CD14-positive monocyte (primary cell): ENCODE results near the gene GSTM3. TPM values are rescaled to one million over a fixed set of nuclear protein-coding genes. Genes with fewer than 3 reads are reported as not detected.

Experiments used
- DNase-seq, 3 donors: peaks; one replicate each; pipeline ENCODE4 v3.0.0-alpha.2; 2011 to 2022
- H2AFZ ChIP-seq: 2 replicates; pipeline ENCODE4 v1.6.0; 2012; ENCODE audit warnings: mild to moderate bottlenecking, low read depth, low read length, inconsistent platforms; ENCODE audit not compliant: insufficient read depth, poor library complexity, severe bottlenecking
- H3K27ac ChIP-seq, 2 donors: 1 replicate in 1 of 2; 2 replicates in 1 of 2; pipeline ENCODE4 v1.5.1; 2012 to 2013; ENCODE audit warnings: low read length in 2 of 2, control low read depth in 1 of 2, inconsistent platforms in 1 of 2, low read depth in 1 of 2, mild to moderate bottlenecking in 1 of 2
- H3K27me3 ChIP-seq, 2 donors: one replicate each; pipeline versions ENCODE4 v1.6.0 to v1.6.1; 2011 to 2013; ENCODE audit warnings: low read length in 2 of 2; ENCODE audit not compliant: control insufficient read depth in 2 of 2, insufficient read depth in 2 of 2
- H3K36me3 ChIP-seq, 2 donors: replicated peaks in 1 of 2; 1 replicate in 1 of 2; 2 replicates in 1 of 2; pipeline versions ENCODE4 v1.5.1 to v1.6.1; 2012 to 2013; ENCODE audit warnings: low read length in 2 of 2, control low read depth in 1 of 2, inconsistent platforms in 1 of 2, mild to moderate bottlenecking in 1 of 2; ENCODE audit not compliant: insufficient read depth in 2 of 2, control insufficient read depth in 1 of 2
- H3K4me1 ChIP-seq, 2 donors: 1 replicate in 1 of 2; 2 replicates in 1 of 2; pipeline versions ENCODE4 v1.5.1 to v1.6.1; 2012 to 2013; ENCODE audit warnings: low read length in 2 of 2, control low read depth in 1 of 2, inconsistent platforms in 1 of 2, mild to moderate bottlenecking in 1 of 2, moderate library complexity in 1 of 2; ENCODE audit not compliant: insufficient read depth in 2 of 2, control insufficient read depth in 1 of 2
- H3K4me2 ChIP-seq: replicated peaks from 2 replicates; pipeline ENCODE3; 2012; ENCODE audit warnings: low read length, moderate library complexity, mild to moderate bottlenecking; ENCODE audit not compliant: poor library complexity, severe bottlenecking; ENCODE audit errors: extremely low read depth
- H3K4me3 ChIP-seq, 3 experiments: fragments of 200-600 bp in 1 of 3; sonication (generic) in 1 of 3; replicated peaks in 1 of 3; 1 replicate in 2 of 3; 2 replicates in 1 of 3; pipeline ENCODE4 v1.5.1; 2011 to 2013; ENCODE audit warnings: low read length in 3 of 3, mild to moderate bottlenecking in 3 of 3, control low read depth in 2 of 3, low read depth in 2 of 3, inconsistent platforms in 1 of 3, moderate library complexity in 1 of 3
- H3K79me2 ChIP-seq: 2 replicates; pipeline ENCODE4 v1.6.0; 2012; ENCODE audit warnings: mild to moderate bottlenecking, control low read depth, inconsistent platforms, low read length, moderate library complexity; ENCODE audit not compliant: insufficient read depth
- H3K9ac ChIP-seq: 2 replicates; pipeline ENCODE4 v1.6.0; 2017; ENCODE audit warnings: low read length, mild to moderate bottlenecking; ENCODE audit not compliant: insufficient read depth, poor library complexity, severe bottlenecking
- H3K9me3 ChIP-seq, 2 donors: replicated peaks in 1 of 2; 1 replicate in 1 of 2; 2 replicates in 1 of 2; pipeline versions ENCODE4 v1.5.1 to v1.6.1; 2012 to 2013; ENCODE audit warnings: low read length in 2 of 2, control low read depth in 1 of 2; ENCODE audit not compliant: control insufficient read depth in 1 of 2, insufficient read depth in 1 of 2
- H4K20me1 ChIP-seq: 2 replicates; pipeline ENCODE4 v1.6.0; 2012; ENCODE audit warnings: mild to moderate bottlenecking, low read length, control low read depth, moderate library complexity; ENCODE audit not compliant: insufficient read depth
- H3K27ac Mint-ChIP-seq, 7 donors: one replicate each; pipeline ENCODE4 v1.8.0; 2020; ENCODE audit warnings: mild to moderate bottlenecking in 7 of 7, mixed read lengths in 7 of 7, moderate library complexity in 6 of 7, inconsistent platforms in 2 of 7
- H3K27me3 Mint-ChIP-seq, 3 donors: one replicate each; pipeline ENCODE4 v1.8.0; 2021 to 2022; ENCODE audit warnings: low read depth in 3 of 3, mild to moderate bottlenecking in 3 of 3, mixed read lengths in 3 of 3, moderate library complexity in 3 of 3, inconsistent platforms in 1 of 3
- H3K36me3 Mint-ChIP-seq, 2 donors: one replicate each; pipeline ENCODE4 v1.8.0; 2020; ENCODE audit warnings: mixed read lengths in 2 of 2, inconsistent platforms in 1 of 2, mild to moderate bottlenecking in 1 of 2
- H3K4me1 Mint-ChIP-seq: one replicate; pipeline ENCODE4 v1.8.0; 2020; ENCODE audit warnings: mild to moderate bottlenecking, mixed read lengths
- H3K4me3 Mint-ChIP-seq, 2 donors: one replicate each; pipeline ENCODE4 v1.8.0; 2020; ENCODE audit warnings: mild to moderate bottlenecking in 2 of 2, mixed read lengths in 2 of 2, moderate library complexity in 1 of 2
- H3K9me3 Mint-ChIP-seq, 7 donors: one replicate each; pipeline ENCODE4 v1.8.0; 2020 to 2022; ENCODE audit warnings: mixed read lengths in 7 of 7, mild to moderate bottlenecking in 6 of 7, moderate library complexity in 6 of 7, inconsistent platforms in 2 of 7
- WGBS: methylation state at CpG from one replicate; pipeline ENCODE4 v1.1.5; 2013; ENCODE audit warnings: missing lambda C conversion rate; ENCODE audit not compliant: insufficient coverage; 5-methylcytosine and 5-hydroxymethylcytosine counted together
- intact Hi-C, 2 donors: fragments of 100-400 bp; cut with micrococcal nuclease; formaldehyde crosslinking; loops; one replicate each; pipeline versions ENCODE4 v1.15.0 to v1.15.1; 2023
- polyA plus RNA-seq, 3 donors: library from polyadenylated mRNA; depleted of rRNA in 1 of 3; unstranded in 2 of 3; stranded (reverse) in 1 of 3; fragments of 300-500 nt in 2 of 3; fragments of >200 nt in 1 of 3; fragmentation: Illumina TruSeq in 2 of 3; gene quantifications; 1 replicate in 2 of 3; 2 replicates in 1 of 3; pipeline ENCODE4 v1.2.3, GENCODE V29; 2012 to 2021
- TF ChIP-seq, protein P1 (sequence below): fragments of 200-600 bp; IDR thresholded peaks from one replicate; pipeline ENCODE4 v1.8.0; 2022; ENCODE audit warnings: antibody characterized with exemption, mild to moderate bottlenecking

Gene GSTM3
- polyA plus RNA-seq, 3 donors = 0.69 to 3.2 (median 2.8) TPM

DNA sequence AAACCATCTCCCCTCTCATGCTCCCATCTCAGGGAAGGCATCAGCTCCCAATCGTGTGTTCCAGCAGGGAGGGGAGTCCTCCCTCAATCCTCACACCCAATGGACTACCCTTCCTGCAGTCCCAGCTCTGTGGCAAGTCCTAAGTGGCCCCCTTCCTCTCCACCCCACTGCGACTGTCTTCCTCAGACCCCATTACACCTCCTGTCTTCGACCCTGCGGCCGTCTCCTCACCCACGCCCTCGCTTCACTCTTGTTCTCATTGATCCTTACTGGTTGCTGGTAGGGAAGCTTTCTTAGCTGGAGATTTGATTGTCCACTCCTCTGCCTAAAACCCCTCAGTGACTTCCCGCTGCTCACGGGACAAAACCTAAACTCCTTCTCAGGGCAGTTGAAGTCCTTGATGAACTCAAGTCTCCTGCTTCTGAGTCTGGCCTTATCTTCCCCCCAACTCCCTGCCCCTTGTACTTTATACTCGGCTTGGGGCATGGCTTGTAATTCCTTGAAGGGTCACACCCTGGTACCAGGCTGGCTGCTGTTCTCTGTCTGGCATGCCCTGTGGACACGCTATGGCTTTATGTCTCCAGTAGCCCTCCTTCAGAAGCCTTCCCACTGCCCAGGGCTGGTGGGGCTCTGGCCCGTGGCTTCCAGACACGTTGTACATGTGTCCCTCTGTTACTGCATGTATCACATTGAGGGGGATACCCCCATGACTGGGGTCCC lies 25.2 kb upstream of the GSTM3 start:
- H3K9ac ChIP-seq = no peak overlapping the region
- Mint-ChIP-seq H3K4me1 (peaks cover 23% of the 10 kb centered on the region), H3K27ac (no peak overlapping the region), H3K27me3 (peaks cover 0 to 13% (median 1%) of the 10 kb centered on the region in 3 donors), H3K36me3 (no peaks in the 10 kb centered on the region), H3K9me3 (no peaks in the 10 kb centered on the region), H3K4me3 (no peak overlapping the region)
- no peaks in the 10 kb centered on the region for H3K9me3 ChIP-seq
- H3K4me3 ChIP-seq = no peak overlapping the region
- no peaks in the 10 kb centered on the region for H3K79me2 ChIP-seq
- H3K27ac ChIP-seq = no peak overlapping the region
- H3K4me2 ChIP-seq = no peak overlapping the region
- 83% methylated on average over 5 of the region's 13 CpGs for WGBS
- TF ChIP-seq, protein P1, sequence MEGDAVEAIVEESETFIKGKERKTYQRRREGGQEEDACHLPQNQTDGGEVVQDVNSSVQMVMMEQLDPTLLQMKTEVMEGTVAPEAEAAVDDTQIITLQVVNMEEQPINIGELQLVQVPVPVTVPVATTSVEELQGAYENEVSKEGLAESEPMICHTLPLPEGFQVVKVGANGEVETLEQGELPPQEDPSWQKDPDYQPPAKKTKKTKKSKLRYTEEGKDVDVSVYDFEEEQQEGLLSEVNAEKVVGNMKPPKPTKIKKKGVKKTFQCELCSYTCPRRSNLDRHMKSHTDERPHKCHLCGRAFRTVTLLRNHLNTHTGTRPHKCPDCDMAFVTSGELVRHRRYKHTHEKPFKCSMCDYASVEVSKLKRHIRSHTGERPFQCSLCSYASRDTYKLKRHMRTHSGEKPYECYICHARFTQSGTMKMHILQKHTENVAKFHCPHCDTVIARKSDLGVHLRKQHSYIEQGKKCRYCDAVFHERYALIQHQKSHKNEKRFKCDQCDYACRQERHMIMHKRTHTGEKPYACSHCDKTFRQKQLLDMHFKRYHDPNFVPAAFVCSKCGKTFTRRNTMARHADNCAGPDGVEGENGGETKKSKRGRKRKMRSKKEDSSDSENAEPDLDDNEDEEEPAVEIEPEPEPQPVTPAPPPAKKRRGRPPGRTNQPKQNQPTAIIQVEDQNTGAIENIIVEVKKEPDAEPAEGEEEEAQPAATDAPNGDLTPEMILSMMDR = no peak
- intact Hi-C loops = no loop called here
- H2AFZ ChIP-seq = no peak overlapping the region
- no peaks in the 10 kb centered on the region for H3K27me3 ChIP-seq
- DNase-seq = no peak
- H4K20me1 ChIP-seq = no peaks in the 10 kb centered on the region
- peaks cover 20 to 22% of the 10 kb centered on the region in 2 donors for H3K4me1 ChIP-seq
- no peaks in the 10 kb centered on the region for H3K36me3 ChIP-seq

GRCh38 chr1:109765483-109765815 lies 24.6 kb upstream of the GSTM3 start:
- Histone ChIP-seq H3K4me2 (no peak overlapping the region), H3K4me1 (peaks cover 20 to 22% of the 10 kb centered on the region in 2 donors), H3K9me3 (no peaks in the 10 kb centered on the region), H3K4me3 (no peak overlapping the region), H3K27ac (no peak overlapping the region), H3K36me3 (no peaks in the 10 kb centered on the region), H3K27me3 (no peaks in the 10 kb centered on the region), H4K20me1 (no peaks in the 10 kb centered on the region), H3K9ac (no peak overlapping the region), H3K79me2 (no peaks in the 10 kb centered on the region), H2AFZ (no peak overlapping the region)
- DNase-seq = no peak
- Mint-ChIP-seq H3K4me3 (no peak overlapping the region), H3K4me1 (peaks cover 23% of the 10 kb centered on the region), H3K27me3 (peaks cover 0 to 12% (median 2%) of the 10 kb centered on the region in 3 donors), H3K27ac (no peak overlapping the region), H3K36me3 (no peaks in the 10 kb centered on the region), H3K9me3 (no peaks in the 10 kb centered on the region)
- intact Hi-C loops = no loop called here
- 20% methylated on average over 1 of the region's 4 CpGs for WGBS
- TF ChIP-seq, protein P1 = no peak
